A673 (cell line): ENCODE measurements around the gene CHERP.

ENCODE experiments used
- CTCF ChIP-seq: fragments of 300-800, 200-600 bp; sonication (generic); conservative IDR thresholded peaks from 2 replicates; pipeline ENCODE4 v1.5.1; 2017; ENCODE audit warnings: low read depth, mild to moderate bottlenecking, antibody characterized with exemption, low read length, moderate library complexity, mixed read lengths
- EZH2 ChIP-seq: fragments of 200-600 bp; sonication (generic); IDR thresholded peaks from 2 replicates; pipeline ENCODE4 v1.6.1; 2017; ENCODE audit warnings: borderline replicate concordance, low read depth, mild to moderate bottlenecking, mixed read lengths, antibody characterized with exemption, low read length; ENCODE audit not compliant: poor library complexity, severe bottlenecking

GRCh38 chr19:16508546-16508945 is 33.7 kb downstream of the CHERP start:
- TF ChIP-seq CTCF (no peak), EZH2 (no peak)
